OCI-LY7 (cell line): ENCODE measurements around the gene RGS8. TPM values are rescaled to one million over a fixed set of nuclear protein-coding genes. Genes with fewer than 3 reads are reported as not detected.

ENCODE experiments used
- BruUV-seq: library from RNA; stranded (reverse); fragments of 400-500 nt; replicated peaks from 2 replicates; lab custom pipeline; 2021; lab: Mats Ljungman, UMichigan
- CTCF ChIA-PET: fragments of 300-600 bp; sonication (Branson Sonifier 250); formaldehyde crosslinking; loops from one replicate; lab custom pipeline; 2022; ENCODE audit warnings: antibody characterized with exemption; ENCODE audit not compliant: unreplicated experiment; lab: Charles Lee
- POLR2A ChIA-PET: fragments of 300-600 bp; sonication (Branson Sonifier 250); formaldehyde crosslinking; loops from one replicate; lab custom pipeline; 2022; ENCODE audit warnings: antibody characterized with exemption; lab: Charles Lee
- DNase-seq: peaks from one replicate; pipeline ENCODE4 v3.0.0-alpha.2; 2015; ENCODE audit warnings: low spot score
- H2AFZ ChIP-seq: fragments of 200-600 bp; sonication (generic), shearing (Covaris generic); 2 replicates; pipeline ENCODE4 v1.6.1; 2014; ENCODE audit warnings: mild to moderate bottlenecking, antibody characterized with exemption, low read length, moderate library complexity
- H3K27ac ChIP-seq: fragments of 200-600 bp; sonication (generic); 2 replicates; pipeline ENCODE4 v1.5.1; 2014; ENCODE audit warnings: mixed run types, low read depth, mild to moderate bottlenecking, moderate library complexity, low read length, inconsistent platforms; ENCODE audit not compliant: poor library complexity, severe bottlenecking
- H3K36me3 ChIP-seq: fragments of 200-600 bp; sonication (generic); 2 replicates; pipeline ENCODE4 v1.6.1; 2014; ENCODE audit warnings: mild to moderate bottlenecking, antibody characterized with exemption, low read length, moderate library complexity, mixed read lengths; ENCODE audit not compliant: insufficient read depth
- H3K4me1 ChIP-seq: fragments of 200-600 bp; sonication (generic); 2 replicates; pipeline ENCODE4 v1.5.1; 2014; ENCODE audit warnings: mild to moderate bottlenecking, low read length; ENCODE audit not compliant: insufficient read depth, poor library complexity, severe bottlenecking
- H3K4me2 ChIP-seq: fragments of 200-600 bp; sonication (generic); 2 replicates; pipeline ENCODE4 v1.6.1; 2014; ENCODE audit warnings: mild to moderate bottlenecking, low read length
- H3K4me3 ChIP-seq: fragments of 200-600 bp; sonication (generic); 2 replicates; pipeline ENCODE4 v1.5.1; 2014; ENCODE audit warnings: mild to moderate bottlenecking, low read depth, low read length; ENCODE audit not compliant: poor library complexity, severe bottlenecking
- H3K79me2 ChIP-seq: fragments of 200-600 bp; sonication (generic); 2 replicates; pipeline ENCODE4 v1.6.1; 2016; ENCODE audit warnings: low read depth, mild to moderate bottlenecking, low read length, moderate library complexity, mixed read lengths; ENCODE audit not compliant: insufficient read depth
- H3K9me2 ChIP-seq: fragments of 200-600 bp; sonication (generic); 2 replicates; pipeline ENCODE4 v1.6.1; 2016; ENCODE audit warnings: mild to moderate bottlenecking, low read length, mixed read lengths; ENCODE audit not compliant: insufficient read depth
- H3K9me3 ChIP-seq: fragments of 200-600 bp; sonication (generic); 2 replicates; pipeline ENCODE4 v1.6.1; 2014; ENCODE audit warnings: mild to moderate bottlenecking, mixed run types, low read length, mixed read lengths
- H4K20me1 ChIP-seq: fragments of 200-600 bp; sonication (generic); 2 replicates; pipeline ENCODE4 v1.6.1; 2014; ENCODE audit warnings: mild to moderate bottlenecking, antibody characterized with exemption, low read length, moderate library complexity, mixed read lengths; ENCODE audit not compliant: insufficient read depth
- CTCF ChIP-seq: fragments of 200-600 bp; sonication (generic); conservative IDR thresholded peaks from 2 replicates; pipeline ENCODE4 v1.5.1; 2014; ENCODE audit warnings: mild to moderate bottlenecking, antibody characterized with exemption, low read length, moderate library complexity, mixed read lengths
- EZH2phosphoT487 ChIP-seq: fragments of 200-600 bp; sonication (generic); IDR thresholded peaks from 2 replicates; pipeline ENCODE4 v1.6.1; 2018; ENCODE audit warnings: low read depth, borderline replicate concordance, mild to moderate bottlenecking, mixed run types, antibody characterized with exemption, low read length, moderate library complexity, mixed read lengths
- intact Hi-C: fragments of 100-400 bp; cut with micrococcal nuclease; formaldehyde crosslinking; loops from one replicate; pipeline ENCODE4 v1.10.0; 2022; ENCODE audit not compliant: unreplicated experiment
- total RNA-seq, 2 experiments: library from RNA; depleted of rRNA in 1 of 2; stranded (reverse); fragments of >200 nt in 1 of 2; shearing (Covaris generic) in 1 of 2; gene quantifications; 2 replicates each; pipeline ENCODE4 v1.2.3, GENCODE V29; 2014 to 2022

The RGS8 gene
- total RNA-seq, 2 experiments from 2014 or later: 1.2 TPM; not detected in 1

GRCh38 chr1:182690886-182691443 is 6.6 kb upstream of the RGS8 start:
- intact Hi-C loops: no loop called here
- TF ChIP-seq EZH2phosphoT487 (no peak), CTCF (no peak)
- ChIA-PET POLR2A (interaction anchor here (0.6 to 1.8 kb wide), 9 partner anchors 8 to 672 kb away, joined by 3 to 9 read pairs (median 3); no protein-coding TSS in a partner anchor), CTCF (interaction anchor here (1.1 kb wide), 1 partner anchor 9 kb away, joined by 4 read pairs; no protein-coding TSS in a partner anchor)
- Histone ChIP-seq H3K9me3 (peaks cover 9% of the 10 kb centered on the region; the same call in 1 of the 2 replicates), H3K27ac (no peak overlapping the region), H3K36me3 (no peaks in the 10 kb centered on the region), H3K9me2 (no peaks in the 10 kb centered on the region), H2AFZ (no peak overlapping the region), H3K4me3 (no peak overlapping the region), H3K4me1 (no peaks in the 10 kb centered on the region), H3K79me2 (no peaks in the 10 kb centered on the region), H4K20me1 (no peaks in the 10 kb centered on the region), H3K4me2 (no peak overlapping the region)
- DNase-seq: no peak
- BruUV-seq: no TSS peak

- H2AFZ ChIP-seq: no peak overlapping the region
- H3K79me2 ChIP-seq: no peaks in the 10 kb centered on the region
- H3K4me3 ChIP-seq: no peak overlapping the region
- CTCF ChIA-PET: interaction anchor here (0.6 kb wide), 1 partner anchor 13 kb away, joined by 3 read pairs; no protein-coding TSS in a partner anchor
- no TSS peak for BruUV-seq
- H3K9me2 ChIP-seq: no peaks in the 10 kb centered on the region
- no peak overlapping the region for H3K4me2 ChIP-seq
- no peaks in the 10 kb centered on the region for H3K4me1 ChIP-seq
- no peaks in the 10 kb centered on the region for H4K20me1 ChIP-seq
- no peak for DNase-seq
- POLR2A ChIA-PET: interaction anchor here (0.7 to 1.9 kb wide), 4 partner anchors 10 to 15 kb away, joined by 3 to 4 read pairs (median 4); no protein-coding TSS in a partner anchor
- intact Hi-C loops: no loop called here
- no peak overlapping the region for H3K27ac ChIP-seq
- no peak for TF ChIP-seq EZH2phosphoT487
- no peak for TF ChIP-seq CTCF
- H3K9me3 ChIP-seq: peaks cover 9% of the 10 kb centered on the region; the same call in 1 of the 2 replicates
- H3K36me3 ChIP-seq: no peaks in the 10 kb centered on the region
Measured at GRCh38 chr1:182688436-182689205, 4.2 kb upstream of the RGS8 start.

- Histone ChIP-seq H3K9me2 (no peaks in the 10 kb centered on the region), H3K4me3 (no peak overlapping the region), H3K4me1 (peaks cover 13% of the 10 kb centered on the region), H3K27ac (no peak overlapping the region), H3K36me3 (no peaks in the 10 kb centered on the region), H3K9me3 (peaks cover 9% of the 10 kb centered on the region; the same call in 1 of the 2 replicates), H3K79me2 (no peaks in the 10 kb centered on the region), H2AFZ (no peak overlapping the region), H3K4me2 (no peak overlapping the region), H4K20me1 (no peaks in the 10 kb centered on the region)
- TF ChIP-seq CTCF (no peak), EZH2phosphoT487 (no peak)
- intact Hi-C loops: no loop called here
- no peak for DNase-seq
- POLR2A ChIA-PET: no interaction called here
- CTCF ChIA-PET: no interaction called here
- no TSS peak for BruUV-seq
Measured at GRCh38 chr1:182687361-182687760, 3.0 kb upstream of the RGS8 start.
